Ovary (tissue), 3 donors: Measurements from ENCODE around the gene SPG11.
"Not testable (repeated sequence)": the region's sequence is repeated elsewhere in the genome, so short reads cannot be mapped to it uniquely, and the experiment has no call there.

Source experiments
- CTCF ChIP-seq, 3 donors: fragments of 450-650 bp in 2 of 3; fragments of 200-600 bp in 1 of 3; IDR thresholded peaks; one replicate each; pipeline versions ENCODE4 v1.5.1 to v1.8.0; 2016 to 2022; ENCODE audit warnings: antibody characterized with exemption in 3 of 3, mild to moderate bottlenecking in 1 of 3
- EP300 ChIP-seq: sonication (generic); formaldehyde crosslinking; IDR thresholded peaks from one replicate; pipeline ENCODE4 v1.6.1; 2017; ENCODE audit warnings: antibody characterized with exemption
- POLR2A ChIP-seq: fragments of 450-650 bp; IDR thresholded peaks from one replicate; pipeline ENCODE4 v1.6.1; 2017; ENCODE audit warnings: antibody characterized with exemption, mild to moderate bottlenecking, moderate library complexity
- donor health status: DM: no; HTN: no; CAD: no.

GRCh38 chr15:44689318-44689717 lies 25.9 kb upstream of the SPG11 start:
- not testable (repeated sequence) for TF ChIP-seq POLR2A; CTCF (IDR thresholded peaks at IDR 0.05); EP300
